Nephron (organoid): ENCODE results near the gene SKA2.

Source experiments
- H3K27ac Mint-ChIP-seq, 3 experiments: 2 replicates each; pipeline ENCODE4 v1.8.0; 2020; ENCODE audit warnings: mixed read lengths in 3 of 3, mild to moderate bottlenecking in 2 of 3, moderate library complexity in 1 of 3
- H3K27me3 Mint-ChIP-seq: 2 replicates; pipeline ENCODE4 v1.8.0; 2021; ENCODE audit warnings: low read depth, mild to moderate bottlenecking, moderate library complexity, mixed read lengths
- H3K36me3 Mint-ChIP-seq: 2 replicates; pipeline ENCODE4 v1.8.0; 2020; ENCODE audit warnings: low read depth, mixed read lengths
- H3K4me1 Mint-ChIP-seq: 2 replicates; pipeline ENCODE4 v1.8.0; 2020; ENCODE audit warnings: mixed read lengths
- H3K4me3 Mint-ChIP-seq, 3 experiments: 2 replicates each; pipeline ENCODE4 v1.8.0; 2020; ENCODE audit warnings: mild to moderate bottlenecking in 3 of 3, mixed read lengths in 3 of 3, moderate library complexity in 2 of 3
- H3K9me3 Mint-ChIP-seq: 2 replicates; pipeline ENCODE4 v1.8.0; 2020; ENCODE audit warnings: mixed read lengths
- TF ChIP-seq, protein P1 (sequence below), 3 experiments: fragments of 200-600 bp; sonication (generic); IDR thresholded peaks; one replicate each; pipeline ENCODE4 v1.5.0; 2021; ENCODE audit warnings: antibody characterized with exemption in 3 of 3; ENCODE audit not compliant: unreplicated experiment in 3 of 3

The SKA2 gene

GRCh38 chr17:59160157-59161025 lies 5.4 kb upstream of the SKA2 start:
- Mint-ChIP-seq H3K27me3 (no peaks in the 10 kb centered on the region), H3K9me3 (no peaks in the 10 kb centered on the region), H3K27ac (no peak overlapping the region), H3K4me1 (peaks cover 4% of the 10 kb centered on the region), H3K36me3 (no peaks in the 10 kb centered on the region), H3K4me3 (no peak overlapping the region)
- TF ChIP-seq, protein P1, sequence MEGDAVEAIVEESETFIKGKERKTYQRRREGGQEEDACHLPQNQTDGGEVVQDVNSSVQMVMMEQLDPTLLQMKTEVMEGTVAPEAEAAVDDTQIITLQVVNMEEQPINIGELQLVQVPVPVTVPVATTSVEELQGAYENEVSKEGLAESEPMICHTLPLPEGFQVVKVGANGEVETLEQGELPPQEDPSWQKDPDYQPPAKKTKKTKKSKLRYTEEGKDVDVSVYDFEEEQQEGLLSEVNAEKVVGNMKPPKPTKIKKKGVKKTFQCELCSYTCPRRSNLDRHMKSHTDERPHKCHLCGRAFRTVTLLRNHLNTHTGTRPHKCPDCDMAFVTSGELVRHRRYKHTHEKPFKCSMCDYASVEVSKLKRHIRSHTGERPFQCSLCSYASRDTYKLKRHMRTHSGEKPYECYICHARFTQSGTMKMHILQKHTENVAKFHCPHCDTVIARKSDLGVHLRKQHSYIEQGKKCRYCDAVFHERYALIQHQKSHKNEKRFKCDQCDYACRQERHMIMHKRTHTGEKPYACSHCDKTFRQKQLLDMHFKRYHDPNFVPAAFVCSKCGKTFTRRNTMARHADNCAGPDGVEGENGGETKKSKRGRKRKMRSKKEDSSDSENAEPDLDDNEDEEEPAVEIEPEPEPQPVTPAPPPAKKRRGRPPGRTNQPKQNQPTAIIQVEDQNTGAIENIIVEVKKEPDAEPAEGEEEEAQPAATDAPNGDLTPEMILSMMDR (IDR thresholded peaks at IDR 0.05; ENCODE audit: unreplicated experiment in 3 of 3) = no peak

GRCh38 chr17:59155439-59156177 lies 622 bp upstream of the SKA2 start, which contains the start of gene PRR11:
Gene PRR11, plus strand, starts transcription at chr17:59155746. Its CDS starts 14,007 bp downstream, at chr17:59169753.
- H3K4me3 Mint-ChIP-seq = no peak within 1 kb of the TSS
- TF ChIP-seq, protein P1 (IDR thresholded peaks at IDR 0.05; ENCODE audit: unreplicated experiment in 3 of 3) = no peak
- H3K27me3 Mint-ChIP-seq = no peaks in the 10 kb centered on the region
- H3K4me1 Mint-ChIP-seq = peaks cover 29% of the 10 kb centered on the region
- H3K9me3 Mint-ChIP-seq = no peaks in the 10 kb centered on the region
- no peak within 1 kb of the TSS for H3K27ac Mint-ChIP-seq
- H3K36me3 Mint-ChIP-seq = no peaks in the 10 kb centered on the region

DNA sequence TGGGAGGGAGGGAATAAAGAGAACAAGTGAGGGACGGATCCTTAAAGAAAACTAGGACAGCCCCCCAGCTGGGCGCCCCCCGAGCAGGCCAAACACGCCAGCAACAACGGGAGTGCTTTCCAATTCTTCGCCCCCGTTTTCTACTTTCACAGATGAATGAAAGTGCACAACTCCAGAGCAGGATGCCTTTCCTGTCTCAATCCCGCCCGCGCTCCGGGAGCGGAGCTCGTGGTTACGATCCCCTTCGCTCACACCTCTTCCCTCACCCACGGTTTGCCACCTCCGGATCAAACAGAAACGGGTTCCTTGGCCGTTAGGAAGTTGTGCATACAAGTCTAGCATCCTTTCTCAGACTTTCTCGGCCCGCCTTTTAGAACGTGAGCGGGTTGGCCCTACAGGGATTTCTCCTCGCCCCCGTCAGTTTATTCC lies 680 bp downstream of the SKA2 start:
- Mint-ChIP-seq H3K36me3 (peaks cover 7% of the 10 kb centered on the region), H3K27ac (no peak overlapping the region), H3K27me3 (no peaks in the 10 kb centered on the region), H3K4me1 (peaks cover 34% of the 10 kb centered on the region), H3K9me3 (no peaks in the 10 kb centered on the region), H3K4me3 (no peak overlapping the region)
- TF ChIP-seq, protein P1 (IDR thresholded peaks at IDR 0.05; ENCODE audit: unreplicated experiment in 3 of 3) = no peak

GRCh38 chr17:59152925-59153324 lies 2.1 kb downstream of the SKA2 start:
- peaks cover 33% of the 10 kb centered on the region for H3K4me1 Mint-ChIP-seq
- no peak overlapping the region for H3K4me3 Mint-ChIP-seq
- TF ChIP-seq, protein P1 (IDR thresholded peaks at IDR 0.05; ENCODE audit: unreplicated experiment in 3 of 3) = no peak
- peaks cover 11% of the 10 kb centered on the region for H3K36me3 Mint-ChIP-seq
- no peaks in the 10 kb centered on the region for H3K27me3 Mint-ChIP-seq
- H3K27ac Mint-ChIP-seq = no peak overlapping the region
- H3K9me3 Mint-ChIP-seq = no peaks in the 10 kb centered on the region

GRCh38 chr17:59151591-59151990 lies 3.4 kb downstream of the SKA2 start:
- Mint-ChIP-seq H3K27ac (peak overlapping the region; percentile 45 to 60 (median 51)), H3K27me3 (no peaks in the 10 kb centered on the region), H3K4me3 (peak overlapping the region; percentile 62 to 76 (median 65)), H3K4me1 (peaks cover 30% of the 10 kb centered on the region), H3K9me3 (no peaks in the 10 kb centered on the region), H3K36me3 (peaks cover 17% of the 10 kb centered on the region)
- TF ChIP-seq, protein P1 (IDR thresholded peaks at IDR 0.05; ENCODE audit: unreplicated experiment in 3 of 3) = no peak
